Lung (tissue), 12 donors: ENCODE measurements around the gene GNPTAB. TPM values are rescaled to one million over a fixed set of nuclear protein-coding genes. Genes with fewer than 3 reads are reported as not detected.

Source experiments
- ATAC-seq: fragments of 200-7000 bp; cut with Tn5 transposase; one replicate; pipeline ENCODE4 v1.9.1; 2020; ENCODE audit warnings: moderate number of reproducible peaks; ENCODE audit not compliant: insufficient read depth, low FRiP score
- DNase-seq, 3 donors: peaks; one replicate each; pipeline ENCODE4 v3.0.0-alpha.2; 2013 to 2017
- H3K27ac ChIP-seq, 2 donors: one replicate each; pipeline ENCODE4 v1.5.1; 2013; ENCODE audit warnings: mild to moderate bottlenecking in 2 of 2, moderate library complexity in 2 of 2, control low read depth in 1 of 2, inconsistent platforms in 1 of 2, low read depth in 1 of 2, low read length in 1 of 2
- H3K27me3 ChIP-seq, 3 donors: one replicate each; pipeline ENCODE4 v1.5.1; 2013; ENCODE audit warnings: low read length in 2 of 3; ENCODE audit not compliant: control insufficient read depth in 3 of 3, insufficient read depth in 3 of 3
- H3K36me3 ChIP-seq, 4 donors: one replicate each; pipeline ENCODE4 v1.5.1; 2013; ENCODE audit warnings: low read length in 4 of 4, mild to moderate bottlenecking in 1 of 4, moderate library complexity in 1 of 4; ENCODE audit not compliant: control insufficient read depth in 4 of 4, insufficient read depth in 4 of 4
- H3K4me1 ChIP-seq, 5 donors: one replicate each; pipeline ENCODE4 v1.5.1; 2013; ENCODE audit warnings: low read length in 5 of 5, mild to moderate bottlenecking in 2 of 5, moderate library complexity in 1 of 5; ENCODE audit not compliant: control insufficient read depth in 5 of 5, insufficient read depth in 5 of 5
- H3K4me3 ChIP-seq: one replicate; pipeline ENCODE4 v1.5.1; 2013; ENCODE audit warnings: mild to moderate bottlenecking, control low read depth, moderate library complexity
- H3K9ac ChIP-seq, 2 donors: one replicate each; pipeline ENCODE4 v1.5.1; 2013; ENCODE audit warnings: low read length in 2 of 2, control low read depth in 1 of 2; ENCODE audit not compliant: insufficient read depth in 1 of 2
- H3K9me3 ChIP-seq, 4 donors: one replicate each; pipeline ENCODE4 v1.5.1; 2013; ENCODE audit warnings: low read length in 3 of 4, mild to moderate bottlenecking in 1 of 4, moderate library complexity in 1 of 4; ENCODE audit not compliant: control insufficient read depth in 4 of 4, insufficient read depth in 3 of 4
- WGBS, 2 donors: extraction: QIAGEN DNeasy Blood & Tissue Kit; methylation state at CpG; one replicate each; pipeline ENCODE4 v1.1.7; 2013; 5-methylcytosine and 5-hydroxymethylcytosine counted together
- polyA plus RNA-seq, 2 donors: library from polyadenylated mRNA; stranded (reverse); fragments of 200-250 nt; gene quantifications; one replicate each; pipeline ENCODE4 v1.2.1, GENCODE V29; 2013
- total RNA-seq, 2 donors: library from RNA; depleted of rRNA in 1 of 2; stranded (reverse); fragments of >200 nt in 1 of 2; gene quantifications; one replicate each; pipeline ENCODE4 v1.2.1, GENCODE V29; 2014 to 2021
- TF ChIP-seq, protein P1 (sequence below): IDR thresholded peaks from 2 replicates; pipeline ENCODE4 v1.5.1; 2012; ENCODE audit warnings: mild to moderate bottlenecking; ENCODE audit errors: control extremely low read depth, extremely low read depth
- donor health status: control.
- donor health status: control.
- donor health status: Bipolar disorder and iron deficiency.
- donor health status: healthy.
- donor health status: DM: yes; HTN: yes; CAD: no.

The GNPTAB gene
- total and polyA plus RNA-seq, 4 donors: 14.8 to 74.3 (median 39.9) TPM

DNA sequence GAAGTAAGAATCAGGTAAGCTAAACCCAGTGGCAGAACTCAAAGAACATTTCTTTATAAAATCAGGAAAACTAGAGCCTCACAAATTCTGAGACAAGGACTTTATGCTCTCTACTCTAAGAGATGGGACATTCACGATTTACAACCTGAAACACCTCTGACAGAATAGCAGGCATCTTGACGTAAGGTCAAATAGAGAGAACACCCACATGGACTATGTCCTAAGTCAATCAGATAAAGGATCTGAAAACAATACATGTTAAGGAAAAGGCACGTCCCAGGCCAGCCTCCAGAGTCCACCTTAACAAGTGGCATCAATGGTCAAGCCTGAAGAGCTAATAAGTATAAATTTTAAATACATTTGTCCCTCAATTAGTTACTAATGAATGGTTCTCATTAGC is 51.6 kb downstream of the GNPTAB start:
- no peak overlapping the region for H3K9ac ChIP-seq
- ATAC-seq: no peak
- H3K4me3 ChIP-seq: no peak overlapping the region
- TF ChIP-seq, protein P1, sequence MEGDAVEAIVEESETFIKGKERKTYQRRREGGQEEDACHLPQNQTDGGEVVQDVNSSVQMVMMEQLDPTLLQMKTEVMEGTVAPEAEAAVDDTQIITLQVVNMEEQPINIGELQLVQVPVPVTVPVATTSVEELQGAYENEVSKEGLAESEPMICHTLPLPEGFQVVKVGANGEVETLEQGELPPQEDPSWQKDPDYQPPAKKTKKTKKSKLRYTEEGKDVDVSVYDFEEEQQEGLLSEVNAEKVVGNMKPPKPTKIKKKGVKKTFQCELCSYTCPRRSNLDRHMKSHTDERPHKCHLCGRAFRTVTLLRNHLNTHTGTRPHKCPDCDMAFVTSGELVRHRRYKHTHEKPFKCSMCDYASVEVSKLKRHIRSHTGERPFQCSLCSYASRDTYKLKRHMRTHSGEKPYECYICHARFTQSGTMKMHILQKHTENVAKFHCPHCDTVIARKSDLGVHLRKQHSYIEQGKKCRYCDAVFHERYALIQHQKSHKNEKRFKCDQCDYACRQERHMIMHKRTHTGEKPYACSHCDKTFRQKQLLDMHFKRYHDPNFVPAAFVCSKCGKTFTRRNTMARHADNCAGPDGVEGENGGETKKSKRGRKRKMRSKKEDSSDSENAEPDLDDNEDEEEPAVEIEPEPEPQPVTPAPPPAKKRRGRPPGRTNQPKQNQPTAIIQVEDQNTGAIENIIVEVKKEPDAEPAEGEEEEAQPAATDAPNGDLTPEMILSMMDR: no peak
- no peak overlapping the region for H3K27ac ChIP-seq
- DNase-seq: no peak
- H3K36me3 ChIP-seq: peaks cover 0 to 8% (median 1%) of the 10 kb centered on the region in 4 donors
- no peaks in the 10 kb centered on the region for H3K9me3 ChIP-seq
- H3K4me1 ChIP-seq: no peaks in the 10 kb centered on the region
- 91 to 92% methylated on average over 3 of the region's 3 CpGs for WGBS, 2 donors
- no peaks in the 10 kb centered on the region for H3K27me3 ChIP-seq

DNA sequence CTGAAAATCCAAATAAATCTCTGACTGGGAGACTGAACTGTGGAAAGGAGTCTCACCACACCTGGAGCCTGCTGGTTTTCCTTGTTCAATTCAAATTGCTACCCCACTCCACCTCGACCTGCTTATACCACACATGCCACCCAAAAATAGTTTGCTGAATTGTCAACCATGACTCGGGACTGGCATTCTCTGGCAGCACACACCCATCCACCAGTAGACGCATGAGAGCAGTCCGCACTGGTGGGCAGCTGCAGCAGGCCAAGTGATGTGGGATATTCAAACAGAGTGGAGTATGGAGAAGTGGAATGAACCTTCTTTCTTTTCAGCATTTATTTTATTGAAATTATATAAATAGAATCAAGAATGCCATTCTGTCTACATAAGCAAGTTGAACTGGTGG is 52.8 kb downstream of the GNPTAB start:
- H3K4me1 ChIP-seq: no peaks in the 10 kb centered on the region
- DNase-seq (no peak), ATAC-seq (no peak)
- WGBS, 2 donors: 69 to 71% methylated on average over 4 of the region's 4 CpGs
- H3K9me3 ChIP-seq: no peaks in the 10 kb centered on the region
- H3K27ac ChIP-seq: no peak overlapping the region
- H3K36me3 ChIP-seq: peaks cover 0 to 7% (median 1%) of the 10 kb centered on the region in 4 donors
- no peaks in the 10 kb centered on the region for H3K27me3 ChIP-seq
- H3K4me3 ChIP-seq: no peak overlapping the region
- TF ChIP-seq, protein P1: no peak
- H3K9ac ChIP-seq: no peak overlapping the region

DNA sequence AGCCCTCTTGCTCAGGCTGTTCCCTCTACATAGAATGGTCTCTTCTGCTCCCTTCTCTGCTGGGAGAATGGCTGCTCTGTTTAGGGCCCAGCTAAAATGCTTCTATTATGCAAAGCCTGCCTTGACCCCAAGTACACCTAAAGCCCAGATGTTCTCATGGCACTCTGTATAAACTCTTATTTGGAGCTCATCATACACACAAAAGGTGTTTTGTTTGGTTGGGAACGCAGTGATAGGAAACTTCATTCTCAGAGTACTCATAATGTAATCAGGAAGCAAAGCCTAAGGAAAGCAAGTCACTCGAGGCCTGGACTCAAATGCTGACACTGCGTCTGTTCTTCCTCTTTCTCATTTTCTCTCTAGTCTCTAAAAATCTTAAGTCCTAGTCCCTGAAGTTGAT is 53.3 kb downstream of the GNPTAB start:
- no peak overlapping the region for H3K4me3 ChIP-seq
- H3K9ac ChIP-seq: no peak overlapping the region
- H3K9me3 ChIP-seq: no peaks in the 10 kb centered on the region
- DNase-seq (no peak), ATAC-seq (no peak)
- H3K4me1 ChIP-seq: no peaks in the 10 kb centered on the region
- TF ChIP-seq, protein P1: no peak
- 15 to 45% methylated on average over 3 of the region's 3 CpGs for WGBS, 2 donors
- H3K27me3 ChIP-seq: no peaks in the 10 kb centered on the region
- peak overlapping the region in 1 of 2 donors; percentile 65 for H3K27ac ChIP-seq
- H3K36me3 ChIP-seq: peaks cover 0 to 7% (median 1%) of the 10 kb centered on the region in 4 donors

DNA sequence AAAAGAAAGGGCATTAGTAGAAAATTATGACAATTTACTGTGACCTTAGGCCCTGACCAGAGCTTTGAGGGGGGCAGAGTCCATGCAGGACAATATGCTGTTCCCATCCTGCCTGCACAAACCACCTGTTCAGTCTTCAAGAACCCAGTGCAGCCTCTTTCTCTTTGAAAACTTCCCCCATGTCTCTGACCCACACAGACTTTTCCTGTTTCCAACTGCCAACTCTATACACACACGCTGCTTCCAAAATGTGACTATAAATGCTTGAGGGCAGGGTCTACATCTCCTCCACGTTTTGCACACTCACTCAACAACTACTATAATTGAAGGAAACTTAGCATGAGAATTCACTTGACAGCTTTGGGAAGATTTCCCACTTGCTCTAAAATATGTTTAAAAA is 54.9 kb downstream of the GNPTAB start:
- no peaks in the 10 kb centered on the region for H3K27me3 ChIP-seq
- no peak overlapping the region for H3K9ac ChIP-seq
- no peak for ATAC-seq
- TF ChIP-seq, protein P1: no peak
- WGBS, 2 donors: 17 to 46% methylated on average over 2 of the region's 2 CpGs
- no peak overlapping the region for H3K4me3 ChIP-seq
- H3K36me3 ChIP-seq: peaks cover 0 to 7% (median 3%) of the 10 kb centered on the region in 4 donors
- H3K27ac ChIP-seq: no peak overlapping the region
- DNase-seq: no peak
- H3K9me3 ChIP-seq: no peaks in the 10 kb centered on the region
- H3K4me1 ChIP-seq: no peaks in the 10 kb centered on the region
